ENCODE results near the gene DCXR.

DNA sequence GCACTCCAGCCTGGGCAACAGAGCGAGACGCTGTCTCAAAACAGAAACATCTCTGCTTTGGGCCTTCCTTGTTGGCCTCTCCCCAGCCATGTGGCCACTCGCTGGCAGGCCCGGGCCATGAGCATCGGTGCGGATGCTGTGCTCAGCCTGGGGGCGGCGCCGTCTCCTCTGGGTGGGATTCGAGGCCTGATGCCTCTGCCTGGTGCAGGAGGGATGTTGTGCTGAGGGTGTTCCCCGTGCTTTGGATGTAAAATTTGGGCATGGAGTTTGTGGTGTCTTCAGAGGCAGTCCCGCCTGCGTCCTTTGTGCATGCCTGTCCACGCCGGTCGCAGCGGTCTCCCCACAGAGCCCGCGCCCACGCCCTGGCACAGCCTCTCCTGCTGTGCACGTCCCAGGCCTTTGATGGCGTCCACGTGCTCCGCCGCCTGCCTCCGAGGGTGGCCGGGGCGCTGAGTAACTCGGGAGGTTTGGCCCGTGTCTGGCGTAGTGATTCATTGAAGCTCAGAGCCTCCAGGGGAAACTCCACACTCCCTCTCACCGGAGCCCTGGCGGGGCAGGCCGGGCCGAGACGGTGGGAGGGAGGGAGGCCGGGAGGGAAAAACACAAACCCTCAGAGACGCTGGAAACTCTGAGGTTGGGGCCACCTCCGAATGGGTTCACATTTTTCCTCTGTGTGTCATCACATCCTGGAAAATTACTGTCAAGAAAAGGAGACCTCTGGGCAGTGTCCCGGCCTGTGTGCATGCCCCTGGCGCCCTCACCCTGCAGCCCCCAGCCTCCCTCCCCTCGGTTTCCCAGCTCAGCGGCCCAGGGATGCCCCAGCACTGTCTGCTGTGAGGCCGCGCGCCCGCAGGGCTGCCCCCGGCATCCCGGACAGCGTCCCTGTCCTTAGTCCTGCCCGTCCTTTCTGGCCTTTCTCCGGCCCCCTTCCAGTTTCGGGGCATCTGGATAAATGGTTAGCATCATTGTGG lies 33.8 kb downstream of the DCXR start:
- TF ChIP-seq, protein P1, sequence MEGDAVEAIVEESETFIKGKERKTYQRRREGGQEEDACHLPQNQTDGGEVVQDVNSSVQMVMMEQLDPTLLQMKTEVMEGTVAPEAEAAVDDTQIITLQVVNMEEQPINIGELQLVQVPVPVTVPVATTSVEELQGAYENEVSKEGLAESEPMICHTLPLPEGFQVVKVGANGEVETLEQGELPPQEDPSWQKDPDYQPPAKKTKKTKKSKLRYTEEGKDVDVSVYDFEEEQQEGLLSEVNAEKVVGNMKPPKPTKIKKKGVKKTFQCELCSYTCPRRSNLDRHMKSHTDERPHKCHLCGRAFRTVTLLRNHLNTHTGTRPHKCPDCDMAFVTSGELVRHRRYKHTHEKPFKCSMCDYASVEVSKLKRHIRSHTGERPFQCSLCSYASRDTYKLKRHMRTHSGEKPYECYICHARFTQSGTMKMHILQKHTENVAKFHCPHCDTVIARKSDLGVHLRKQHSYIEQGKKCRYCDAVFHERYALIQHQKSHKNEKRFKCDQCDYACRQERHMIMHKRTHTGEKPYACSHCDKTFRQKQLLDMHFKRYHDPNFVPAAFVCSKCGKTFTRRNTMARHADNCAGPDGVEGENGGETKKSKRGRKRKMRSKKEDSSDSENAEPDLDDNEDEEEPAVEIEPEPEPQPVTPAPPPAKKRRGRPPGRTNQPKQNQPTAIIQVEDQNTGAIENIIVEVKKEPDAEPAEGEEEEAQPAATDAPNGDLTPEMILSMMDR (IDR thresholded peaks at IDR 0.05 in 4 of 5, conservative IDR thresholded peaks at IDR 0.05 in 1 of 5): no peak
- no peak for TF ChIP-seq POLR2A (IDR thresholded peaks at IDR 0.05)

Data from gastrocnemius medialis (tissue), 4 donors.